Spleen (tissue), 11 donors: ENCODE measurements around the gene PDIA5. TPM values are rescaled to one million over a fixed set of nuclear protein-coding genes. Genes with fewer than 3 reads are reported as not detected.

Source experiments
- DNase-seq: peaks from one replicate; pipeline ENCODE4 v3.0.0-alpha.2; 2020
- H3K27ac ChIP-seq, 8 donors: fragments of 200-600 bp; sonication (generic) in 7 of 8; 1 replicate in 4 of 8; 2 replicates in 4 of 8; pipeline versions ENCODE4 v1.5.0 to v1.8.0; 2016 to 2021; ENCODE audit warnings: inconsistent platforms in 4 of 8, mild to moderate bottlenecking in 4 of 8, moderate library complexity in 1 of 8
- H3K27me3 ChIP-seq, 7 donors: fragments of 200-600 bp; sonication (generic) in 6 of 7; replicated peaks in 1 of 7; 1 replicate in 4 of 7; 2 replicates in 3 of 7; pipeline versions ENCODE4 v1.5.0 to v1.8.0; 2016 to 2021; ENCODE audit warnings: inconsistent platforms in 3 of 7, mild to moderate bottlenecking in 1 of 7
- H3K36me3 ChIP-seq, 6 donors: fragments of 200-600 bp; sonication (generic) in 5 of 6; 1 replicate in 4 of 6; 2 replicates in 2 of 6; pipeline versions ENCODE4 v1.5.0 to v1.8.0; 2016 to 2021; ENCODE audit warnings: inconsistent platforms in 2 of 6
- H3K4me1 ChIP-seq, 6 donors: fragments of 200-600 bp; sonication (generic) in 5 of 6; 1 replicate in 3 of 6; 2 replicates in 3 of 6; pipeline versions ENCODE4 v1.5.0 to v1.8.0; 2016 to 2021; ENCODE audit warnings: inconsistent platforms in 3 of 6
- H3K4me3 ChIP-seq, 8 donors: fragments of 200-600 bp; sonication (generic) in 7 of 8; 1 replicate in 4 of 8; 2 replicates in 4 of 8; pipeline versions ENCODE4 v1.5.0 to v1.8.0; 2016 to 2021; ENCODE audit warnings: inconsistent platforms in 4 of 8, mild to moderate bottlenecking in 4 of 8, moderate library complexity in 2 of 8
- H3K9me3 ChIP-seq, 8 donors: fragments of 200-600 bp; sonication (generic) in 7 of 8; 1 replicate in 4 of 8; 2 replicates in 4 of 8; pipeline versions ENCODE4 v1.5.0 to v1.8.0; 2016 to 2021; ENCODE audit warnings: inconsistent platforms in 4 of 8
- POLR2A ChIP-seq, 3 donors: fragments of 450-650 bp; IDR thresholded peaks; one replicate each; pipeline ENCODE4 v1.5.1; 2017; ENCODE audit warnings: antibody characterized with exemption in 3 of 3, mild to moderate bottlenecking in 1 of 3
- POLR2AphosphoS5 ChIP-seq, 3 donors: sonication (generic); formaldehyde crosslinking; IDR thresholded peaks; one replicate each; pipeline ENCODE4 v1.5.1; 2017; ENCODE audit warnings: antibody characterized with exemption in 3 of 3
- WGBS, 5 donors: extraction: QIAGEN DNeasy Blood & Tissue Kit in 3 of 5; methylation state at CpG; one replicate each; pipeline versions ENCODE4 v1.1.5 to v1.1.7; 2013 to 2018; 5-methylcytosine and 5-hydroxymethylcytosine counted together
- intact Hi-C: fragments of 100-400 bp; cut with DNase I; formaldehyde crosslinking; loops from one replicate; pipeline ENCODE4 v1.15.0; 2023; ENCODE audit warnings: low total_unique reads
- polyA plus RNA-seq, 3 donors: library from polyadenylated mRNA; stranded (reverse); fragments of 200-250 nt; gene quantifications; one replicate each; pipeline ENCODE4 v1.2.1, GENCODE V29; 2013
- total RNA-seq, 7 donors: library from RNA; depleted of rRNA in 3 of 7; stranded (reverse); fragments of >200 nt in 3 of 7; fragmentation: NEBNext Ultra II Directional in 4 of 7; extraction: Animal tissue kit (Norgen Biotek cat#: 25700) in 4 of 7; gene quantifications; one replicate each; pipeline versions ENCODE4 v1.1.0 to v1.2.1, GENCODE V29; 2016 to 2021
- TF ChIP-seq, protein P1 (sequence below), 11 experiments: fragments of 200-600 bp in 7 of 11; fragments of 450-650 bp in 4 of 11; sonication (generic) in 4 of 11; IDR thresholded peaks in 8 of 11; conservative IDR thresholded peaks in 3 of 11; 1 replicate in 7 of 11; 2 replicates in 4 of 11; pipeline versions ENCODE4 v1.4.0 to v1.8.0; 2016 to 2021; ENCODE audit warnings: antibody characterized with exemption in 11 of 11, inconsistent platforms in 4 of 11, mild to moderate bottlenecking in 1 of 11
- donor health status: healthy with polysubstance abuse.
- donor health status: DM: no; HTN: no; CAD: no; lungs with moderate emphysema.
- donor health status: DM: no; HTN: no; CAD: no.
- donor health status: Bipolar disorder and iron deficiency.
- donor health status: healthy.
- donor health status: DM: no; HTN: no; CAD: no.
- donor health status: DM: yes; HTN: yes; CAD: no.

Gene PDIA5
- total and polyA plus RNA-seq, 10 donors = 5.8 to 30.2 (median 19.7) TPM

DNA sequence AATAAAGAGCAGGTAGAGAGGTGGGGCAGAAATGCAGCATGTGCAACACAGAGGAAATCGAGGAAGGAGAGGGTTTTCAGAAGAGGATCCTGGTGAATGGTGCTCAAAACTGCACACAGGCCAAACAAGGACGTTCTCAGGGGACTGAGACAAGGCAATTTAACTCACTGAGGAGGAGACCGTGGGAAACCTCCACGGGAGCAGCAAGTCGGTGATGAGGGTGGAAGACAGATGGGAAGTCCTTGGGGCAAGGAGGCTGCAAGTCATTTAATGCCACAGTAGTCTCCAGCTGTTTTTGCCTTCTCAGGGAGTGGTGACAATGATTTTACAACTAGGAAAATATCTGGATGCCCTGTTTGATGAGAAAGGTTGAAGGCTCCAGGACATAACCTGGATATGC, 11.5 kb upstream of the PDIA5 start:
- Histone ChIP-seq H3K36me3 (no peaks in the 10 kb centered on the region), H3K27me3 (no peaks in the 10 kb centered on the region), H3K9me3 (no peaks in the 10 kb centered on the region), H3K27ac (no peak overlapping the region), H3K4me1 (no peaks in the 10 kb centered on the region), H3K4me3 (no peak overlapping the region)
- DNase-seq = no peak
- intact Hi-C loops = no loop called here
- WGBS, 5 donors = 78 to 88% (median 83%) methylated on average over 5 of the region's 5 CpGs
- TF ChIP-seq POLR2A (IDR thresholded peaks at IDR 0.05) = no peak
- TF ChIP-seq POLR2AphosphoS5 (IDR thresholded peaks at IDR 0.05) = no peak
- TF ChIP-seq, protein P1, sequence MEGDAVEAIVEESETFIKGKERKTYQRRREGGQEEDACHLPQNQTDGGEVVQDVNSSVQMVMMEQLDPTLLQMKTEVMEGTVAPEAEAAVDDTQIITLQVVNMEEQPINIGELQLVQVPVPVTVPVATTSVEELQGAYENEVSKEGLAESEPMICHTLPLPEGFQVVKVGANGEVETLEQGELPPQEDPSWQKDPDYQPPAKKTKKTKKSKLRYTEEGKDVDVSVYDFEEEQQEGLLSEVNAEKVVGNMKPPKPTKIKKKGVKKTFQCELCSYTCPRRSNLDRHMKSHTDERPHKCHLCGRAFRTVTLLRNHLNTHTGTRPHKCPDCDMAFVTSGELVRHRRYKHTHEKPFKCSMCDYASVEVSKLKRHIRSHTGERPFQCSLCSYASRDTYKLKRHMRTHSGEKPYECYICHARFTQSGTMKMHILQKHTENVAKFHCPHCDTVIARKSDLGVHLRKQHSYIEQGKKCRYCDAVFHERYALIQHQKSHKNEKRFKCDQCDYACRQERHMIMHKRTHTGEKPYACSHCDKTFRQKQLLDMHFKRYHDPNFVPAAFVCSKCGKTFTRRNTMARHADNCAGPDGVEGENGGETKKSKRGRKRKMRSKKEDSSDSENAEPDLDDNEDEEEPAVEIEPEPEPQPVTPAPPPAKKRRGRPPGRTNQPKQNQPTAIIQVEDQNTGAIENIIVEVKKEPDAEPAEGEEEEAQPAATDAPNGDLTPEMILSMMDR (IDR thresholded peaks at IDR 0.05 in 8 of 11, conservative IDR thresholded peaks at IDR 0.05 in 3 of 11) = no peak

DNA sequence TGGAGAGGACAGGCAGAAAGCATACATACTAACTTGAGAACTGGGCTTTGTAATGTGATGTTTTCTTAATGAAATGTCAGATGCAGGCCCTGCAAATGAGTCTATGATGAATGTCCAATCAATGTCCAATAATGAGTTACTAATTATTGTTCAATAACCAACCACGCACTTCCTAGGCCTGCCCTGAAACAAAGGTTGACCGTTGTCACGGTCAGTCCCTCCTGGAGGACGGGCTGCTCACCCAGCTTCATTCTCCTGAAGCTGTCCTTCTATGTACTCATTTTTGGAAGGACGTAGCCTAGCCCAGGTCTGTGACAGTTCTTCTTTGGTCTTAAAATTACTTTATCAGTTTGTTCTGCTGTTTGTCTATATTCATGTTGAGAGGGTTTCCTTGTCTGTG, 8.3 kb upstream of the PDIA5 start:
- intact Hi-C loops = no loop called here
- no peak overlapping the region for H3K27ac ChIP-seq
- no peak for DNase-seq
- no peaks in the 10 kb centered on the region for H3K27me3 ChIP-seq
- no peak overlapping the region for H3K4me3 ChIP-seq
- no peak for TF ChIP-seq POLR2A (IDR thresholded peaks at IDR 0.05)
- TF ChIP-seq, protein P1 (IDR thresholded peaks at IDR 0.05 in 8 of 11, conservative IDR thresholded peaks at IDR 0.05 in 3 of 11) = no peak
- TF ChIP-seq POLR2AphosphoS5 (IDR thresholded peaks at IDR 0.05) = no peak
- no peaks in the 10 kb centered on the region for H3K4me1 ChIP-seq
- H3K9me3 ChIP-seq = no peaks in the 10 kb centered on the region
- WGBS, 5 donors = 85 to 100% (median 96%) methylated on average over 5 of the region's 5 CpGs
- no peaks in the 10 kb centered on the region for H3K36me3 ChIP-seq

DNA sequence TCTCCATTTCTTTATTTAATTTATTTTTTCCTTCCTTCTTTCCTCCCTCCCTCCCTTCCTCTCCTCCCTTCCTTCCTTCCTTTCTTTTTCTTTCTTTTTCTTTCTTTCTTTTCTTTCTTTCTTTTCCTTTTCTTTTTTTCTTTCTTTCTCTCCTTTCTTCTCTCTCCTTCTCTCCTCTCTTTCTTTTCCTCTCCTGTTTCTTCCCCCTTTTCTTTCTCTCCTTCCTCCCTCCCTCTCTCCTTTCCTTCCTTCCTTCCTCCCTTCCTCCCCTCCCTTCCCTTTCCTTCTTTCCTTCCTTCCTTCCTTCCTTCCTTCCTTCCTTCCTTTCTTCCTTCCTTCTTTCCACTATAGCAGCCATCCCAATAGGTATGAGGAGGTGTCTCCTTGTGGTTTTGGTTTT, 6.8 kb upstream of the PDIA5 start:
- no peak for DNase-seq
- Histone ChIP-seq H3K4me3 (no peak overlapping the region), H3K36me3 (no peaks in the 10 kb centered on the region), H3K4me1 (no peaks in the 10 kb centered on the region), H3K27ac (no peak overlapping the region), H3K9me3 (no peaks in the 10 kb centered on the region), H3K27me3 (no peaks in the 10 kb centered on the region)
- intact Hi-C loops = no loop called here
- TF ChIP-seq POLR2AphosphoS5 (IDR thresholded peaks at IDR 0.05) = no peak
- TF ChIP-seq POLR2A (IDR thresholded peaks at IDR 0.05) = no peak
- TF ChIP-seq, protein P1 (IDR thresholded peaks at IDR 0.05 in 8 of 11, conservative IDR thresholded peaks at IDR 0.05 in 3 of 11) = no peak

DNA sequence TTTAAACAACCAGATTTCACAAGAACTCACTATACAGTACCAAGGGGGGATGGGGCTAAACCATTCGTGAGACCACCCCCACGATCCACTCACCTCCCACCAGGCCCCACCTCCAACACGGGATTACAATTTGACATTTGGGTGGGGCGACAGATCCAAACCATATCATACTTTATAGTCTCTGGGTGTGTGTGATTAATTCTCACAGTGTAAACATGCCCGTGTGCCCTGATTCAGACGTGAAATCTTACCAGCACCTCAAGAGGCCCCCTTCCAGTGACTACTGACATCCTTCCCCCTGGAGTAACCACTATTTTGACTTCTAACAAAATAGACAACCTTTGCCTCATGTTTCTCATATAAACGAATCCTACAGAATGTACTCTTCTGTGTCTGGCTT, 5.0 kb upstream of the PDIA5 start:
- H3K4me1 ChIP-seq = peaks cover 0 to 7% (median 6%) of the 10 kb centered on the region in 6 donors
- intact Hi-C loops = no loop called here
- H3K9me3 ChIP-seq = no peaks in the 10 kb centered on the region
- TF ChIP-seq POLR2AphosphoS5 (IDR thresholded peaks at IDR 0.05) (no peak), POLR2A (IDR thresholded peaks at IDR 0.05) (no peak)
- TF ChIP-seq, protein P1 (IDR thresholded peaks at IDR 0.05 in 8 of 11, conservative IDR thresholded peaks at IDR 0.05 in 3 of 11) = no peak
- 88 to 96% (median 91%) methylated on average over 7 of the region's 7 CpGs for WGBS, 5 donors
- no peak for DNase-seq
- no peak overlapping the region for H3K4me3 ChIP-seq
- no peak overlapping the region for H3K27ac ChIP-seq
- no peaks in the 10 kb centered on the region for H3K27me3 ChIP-seq
- H3K36me3 ChIP-seq = no peaks in the 10 kb centered on the region
